Esophagus muscularis mucosa (tissue), 3 donors: Measurements from ENCODE around the gene EYA4.

Source experiments
- POLR2AphosphoS5 ChIP-seq, 2 donors: sonication (generic); formaldehyde crosslinking; IDR thresholded peaks; one replicate each; pipeline ENCODE4 v1.6.1; 2017; ENCODE audit warnings: antibody characterized with exemption in 2 of 2
- TF ChIP-seq, protein P1 (sequence below), 3 experiments: fragments of 200-600 bp in 2 of 3; fragments of 450-650 bp in 1 of 3; sonication (generic) in 2 of 3; IDR thresholded peaks; one replicate each; pipeline ENCODE4 v1.5.1; 2017 to 2019; ENCODE audit warnings: antibody characterized with exemption in 3 of 3, mild to moderate bottlenecking in 2 of 3, moderate library complexity in 1 of 3

DNA sequence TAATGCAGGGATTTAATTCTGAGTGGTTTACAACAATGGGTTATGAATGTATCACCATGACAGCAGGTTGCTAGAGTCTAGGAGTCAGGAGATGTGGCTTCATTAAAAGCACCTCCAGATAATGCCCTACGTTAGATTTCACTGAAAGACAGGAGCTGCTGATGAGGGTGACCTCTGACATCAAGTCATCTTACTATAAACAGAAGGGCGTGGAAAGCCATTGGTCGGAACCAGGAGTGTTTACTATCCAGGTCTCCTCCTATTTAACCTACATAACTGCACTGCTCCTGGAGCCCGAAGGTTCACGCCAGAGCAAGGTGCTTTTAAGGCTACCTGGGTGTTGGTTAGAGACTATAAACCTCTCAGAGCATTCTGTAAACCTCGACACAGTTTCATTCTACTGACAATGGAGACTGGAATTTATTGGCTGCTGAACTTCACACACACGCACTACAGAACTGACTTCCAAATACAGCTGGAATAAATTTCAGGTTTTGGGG, 128.7 kb downstream of the EYA4 start:
- TF ChIP-seq, protein P1, sequence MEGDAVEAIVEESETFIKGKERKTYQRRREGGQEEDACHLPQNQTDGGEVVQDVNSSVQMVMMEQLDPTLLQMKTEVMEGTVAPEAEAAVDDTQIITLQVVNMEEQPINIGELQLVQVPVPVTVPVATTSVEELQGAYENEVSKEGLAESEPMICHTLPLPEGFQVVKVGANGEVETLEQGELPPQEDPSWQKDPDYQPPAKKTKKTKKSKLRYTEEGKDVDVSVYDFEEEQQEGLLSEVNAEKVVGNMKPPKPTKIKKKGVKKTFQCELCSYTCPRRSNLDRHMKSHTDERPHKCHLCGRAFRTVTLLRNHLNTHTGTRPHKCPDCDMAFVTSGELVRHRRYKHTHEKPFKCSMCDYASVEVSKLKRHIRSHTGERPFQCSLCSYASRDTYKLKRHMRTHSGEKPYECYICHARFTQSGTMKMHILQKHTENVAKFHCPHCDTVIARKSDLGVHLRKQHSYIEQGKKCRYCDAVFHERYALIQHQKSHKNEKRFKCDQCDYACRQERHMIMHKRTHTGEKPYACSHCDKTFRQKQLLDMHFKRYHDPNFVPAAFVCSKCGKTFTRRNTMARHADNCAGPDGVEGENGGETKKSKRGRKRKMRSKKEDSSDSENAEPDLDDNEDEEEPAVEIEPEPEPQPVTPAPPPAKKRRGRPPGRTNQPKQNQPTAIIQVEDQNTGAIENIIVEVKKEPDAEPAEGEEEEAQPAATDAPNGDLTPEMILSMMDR (IDR thresholded peaks at IDR 0.05): no peak
- TF ChIP-seq POLR2AphosphoS5 (IDR thresholded peaks at IDR 0.05): no peak
